ENCODE measurements around the gene TMEM200A. TPM values are rescaled to one million over a fixed set of nuclear protein-coding genes. Genes with fewer than 3 reads are reported as not detected.
A peak's percentile ranks its signal among the peaks of the same experiment; 100 is the strongest.

The TMEM200A gene
- total and polyA plus RNA-seq, 10 of the 15 experiments (the other 5 are each of a cell fraction or from before 2014, with no cell fraction given): 5.5 to 12.4 (median 9.6) TPM

- Histone ChIP-seq H3K27me3 (replicated peaks in 1 of 2; ENCODE audit: control insufficient read depth in 2 of 2, insufficient read depth in 2 of 2, low read length in 1 of 2) (peaks cover 0 to 7% of the 10 kb centered on the region in 2 experiments; a peak in 1 of 4 replicates), H2AFZ (ENCODE audit: control insufficient read depth, low read depth, low read length) (no peak overlapping the region), H3K4me1 (ENCODE audit: control insufficient read depth, insufficient read depth, low read length) (no peaks in the 10 kb centered on the region), H4K20me1 (ENCODE audit: control insufficient read depth, insufficient read depth) (no peaks in the 10 kb centered on the region), H3K27ac (ENCODE audit: control insufficient read depth, insufficient read depth) (no peak overlapping the region), H3K4me3 (no peak overlapping the region), H3K4me2 (ENCODE audit: control insufficient read depth, insufficient read depth) (no peak overlapping the region), H3K9ac (ENCODE audit: control insufficient read depth, insufficient read depth, low read length) (no peak overlapping the region), H3K36me3 (ENCODE audit: control insufficient read depth in 2 of 2, insufficient read depth in 2 of 2, low read length in 1 of 2) (no peaks in the 10 kb centered on the region), H3K79me2 (ENCODE audit: control insufficient read depth, insufficient read depth, low read length) (no peaks in the 10 kb centered on the region), H3K9me3 (replicated peaks; ENCODE audit: control insufficient read depth, insufficient read depth, low read length) (no peaks in the 10 kb centered on the region)
- ATAC-seq (peak; percentile 3), FAIRE-seq (no peak), DNase-seq (ENCODE audit: low read depth, low spot score) (peak; percentile 11)
- 59% methylated on average over 1 of the region's 1 CpG for WGBS (ENCODE audit: insufficient coverage, insufficient replicate concordance, low lambda C conversion rate, missing lambda C conversion rate)
- in situ Hi-C loops (cut with MboI) (no loop called here), intact Hi-C loops (cut with micrococcal nuclease; ENCODE audit: unreplicated experiment) (loop anchor here (5.0 kb wide), 1 partner anchor 147 kb away; no protein-coding TSS in a partner anchor)
- ChIA-PET RAD21 (ENCODE audit: unreplicated experiment) (interaction anchor here (1.0 to 7.4 kb wide), 5 partner anchors 12 to 329 kb away, joined by 3 to 57 read pairs (median 4); no protein-coding TSS in a partner anchor), POLR2A (no interaction called here), CTCF (interaction anchor here (0.6 to 4.1 kb wide), 6 partner anchors 10 to 328 kb away, joined by 3 to 32 read pairs (median 11); no protein-coding TSS in a partner anchor), SMC1A (ENCODE audit: uncharacterized antibody, unreplicated experiment) (interaction anchor here (0.7 to 3.5 kb wide), 7 partner anchors 10 to 328 kb away, joined by 4 to 18 read pairs (median 5); no protein-coding TSS in a partner anchor)
- BruUV-seq (replicated peaks): no TSS peak
- TF ChIP-seq CUX1 (IDR thresholded peaks at IDR 0.05; ENCODE audit: insufficient replicate concordance, low read depth, low read length): no peak
- TF ChIP-seq NFXL1 (IDR thresholded peaks at IDR 0.05; ENCODE audit: borderline replicate concordance): no peak
- peak in 1 of 2 experiments; percentile 28; a peak in 1 of 4 replicates for TF ChIP-seq IKZF2 (IDR thresholded peaks at IDR 0.05)
- TF ChIP-seq ETV6 (conservative IDR thresholded peaks at IDR 0.05 in 1 of 2, IDR thresholded peaks at IDR 0.05 in 1 of 2; ENCODE audit: borderline replicate concordance in 1 of 2, low read depth in 1 of 2): no peak
- TF ChIP-seq RB1 (IDR thresholded peaks at IDR 0.05; ENCODE audit: borderline replicate concordance): no peak
- TF ChIP-seq RAD51 (IDR thresholded peaks at IDR 0.05): no peak
- TF ChIP-seq KDM1A (IDR thresholded peaks at IDR 0.05; ENCODE audit: borderline replicate concordance): no peak
- TF ChIP-seq IRF3 (IDR thresholded peaks at IDR 0.05): no peak
- TF ChIP-seq EGR1 (IDR thresholded peaks at IDR 0.05; ENCODE audit: borderline replicate concordance in 1 of 2, low read depth in 2 of 2, low read length in 2 of 2): no peak
- TF ChIP-seq NR2C2 (IDR thresholded peaks at IDR 0.05; ENCODE audit: borderline replicate concordance, control insufficient read depth, insufficient read length, low read depth): no peak
- TF ChIP-seq NFYB (IDR thresholded peaks at IDR 0.05; ENCODE audit: insufficient read depth, low read depth, low read length): no peak
- TF ChIP-seq, protein P1, sequence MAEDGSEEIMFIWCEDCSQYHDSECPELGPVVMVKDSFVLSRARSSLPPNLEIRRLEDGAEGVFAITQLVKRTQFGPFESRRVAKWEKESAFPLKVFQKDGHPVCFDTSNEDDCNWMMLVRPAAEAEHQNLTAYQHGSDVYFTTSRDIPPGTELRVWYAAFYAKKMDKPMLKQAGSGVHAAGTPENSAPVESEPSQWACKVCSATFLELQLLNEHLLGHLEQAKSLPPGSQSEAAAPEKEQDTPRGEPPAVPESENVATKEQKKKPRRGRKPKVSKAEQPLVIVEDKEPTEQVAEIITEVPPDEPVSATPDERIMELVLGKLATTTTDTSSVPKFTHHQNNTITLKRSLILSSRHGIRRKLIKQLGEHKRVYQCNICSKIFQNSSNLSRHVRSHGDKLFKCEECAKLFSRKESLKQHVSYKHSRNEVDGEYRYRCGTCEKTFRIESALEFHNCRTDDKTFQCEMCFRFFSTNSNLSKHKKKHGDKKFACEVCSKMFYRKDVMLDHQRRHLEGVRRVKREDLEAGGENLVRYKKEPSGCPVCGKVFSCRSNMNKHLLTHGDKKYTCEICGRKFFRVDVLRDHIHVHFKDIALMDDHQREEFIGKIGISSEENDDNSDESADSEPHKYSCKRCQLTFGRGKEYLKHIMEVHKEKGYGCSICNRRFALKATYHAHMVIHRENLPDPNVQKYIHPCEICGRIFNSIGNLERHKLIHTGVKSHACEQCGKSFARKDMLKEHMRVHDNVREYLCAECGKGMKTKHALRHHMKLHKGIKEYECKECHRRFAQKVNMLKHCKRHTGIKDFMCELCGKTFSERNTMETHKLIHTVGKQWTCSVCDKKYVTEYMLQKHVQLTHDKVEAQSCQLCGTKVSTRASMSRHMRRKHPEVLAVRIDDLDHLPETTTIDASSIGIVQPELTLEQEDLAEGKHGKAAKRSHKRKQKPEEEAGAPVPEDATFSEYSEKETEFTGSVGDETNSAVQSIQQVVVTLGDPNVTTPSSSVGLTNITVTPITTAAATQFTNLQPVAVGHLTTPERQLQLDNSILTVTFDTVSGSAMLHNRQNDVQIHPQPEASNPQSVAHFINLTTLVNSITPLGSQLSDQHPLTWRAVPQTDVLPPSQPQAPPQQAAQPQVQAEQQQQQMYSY (CRISPR knock-in tag; IDR thresholded peaks at IDR 0.05): no peak
These were observed 4.0 kb downstream of the TMEM200A start for GRCh38 chr6:130369831-130370230.
